Sigmoid colon (tissue), 4 donors: Measurements from ENCODE around the gene SAP30BP.

Experiments
- POLR2A ChIP-seq, 2 donors: fragments of 450-650 bp; IDR thresholded peaks; one replicate each; pipeline ENCODE4 v1.6.1; 2016; ENCODE audit warnings: antibody characterized with exemption in 2 of 2, mild to moderate bottlenecking in 2 of 2, moderate library complexity in 2 of 2
- POLR2AphosphoS5 ChIP-seq, 4 donors: sonication (generic); formaldehyde crosslinking; IDR thresholded peaks; one replicate each; pipeline ENCODE4 v1.6.1; 2017; ENCODE audit warnings: antibody characterized with exemption in 4 of 4
- TF ChIP-seq, protein P1 (sequence below), 4 experiments: fragments of 450-650 bp in 3 of 4; fragments of 200-600 bp in 1 of 4; IDR thresholded peaks; one replicate each; pipeline ENCODE4 v1.5.1; 2016 to 2019; ENCODE audit warnings: antibody characterized with exemption in 4 of 4, mild to moderate bottlenecking in 3 of 4, moderate library complexity in 2 of 4

DNA sequence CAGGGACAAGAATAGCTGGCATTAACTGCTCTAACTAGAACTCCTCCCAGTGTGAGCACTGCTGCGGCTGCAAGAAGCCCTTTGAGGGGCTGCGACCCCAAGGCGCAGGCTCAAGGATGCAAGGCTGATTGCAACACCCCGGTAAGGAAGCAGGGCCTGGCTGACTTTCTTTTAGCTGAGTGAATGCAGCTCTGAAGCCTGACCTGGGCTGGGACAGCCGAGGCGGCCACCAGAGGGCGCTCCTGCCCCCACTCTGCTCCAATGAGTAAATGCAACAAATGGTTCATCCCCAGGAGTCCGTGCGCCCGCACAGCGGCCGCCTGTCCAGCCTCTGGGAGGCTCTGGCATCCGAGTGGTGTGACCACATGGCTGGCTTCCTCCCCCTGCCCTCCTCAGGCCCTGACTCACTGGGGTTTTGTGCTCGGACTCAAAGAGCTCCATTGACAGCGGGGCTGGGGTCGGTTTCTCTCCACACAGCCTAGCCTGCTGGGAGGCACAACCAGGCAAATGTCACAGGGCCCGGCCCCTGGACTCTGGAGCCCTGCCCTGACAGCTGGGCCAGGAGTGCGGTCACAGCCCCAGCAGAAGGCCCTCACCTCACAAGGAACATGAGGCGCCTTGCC is 34.2 kb upstream of the SAP30BP start, which contains the start of gene SMIM5:
- TF ChIP-seq, protein P1, sequence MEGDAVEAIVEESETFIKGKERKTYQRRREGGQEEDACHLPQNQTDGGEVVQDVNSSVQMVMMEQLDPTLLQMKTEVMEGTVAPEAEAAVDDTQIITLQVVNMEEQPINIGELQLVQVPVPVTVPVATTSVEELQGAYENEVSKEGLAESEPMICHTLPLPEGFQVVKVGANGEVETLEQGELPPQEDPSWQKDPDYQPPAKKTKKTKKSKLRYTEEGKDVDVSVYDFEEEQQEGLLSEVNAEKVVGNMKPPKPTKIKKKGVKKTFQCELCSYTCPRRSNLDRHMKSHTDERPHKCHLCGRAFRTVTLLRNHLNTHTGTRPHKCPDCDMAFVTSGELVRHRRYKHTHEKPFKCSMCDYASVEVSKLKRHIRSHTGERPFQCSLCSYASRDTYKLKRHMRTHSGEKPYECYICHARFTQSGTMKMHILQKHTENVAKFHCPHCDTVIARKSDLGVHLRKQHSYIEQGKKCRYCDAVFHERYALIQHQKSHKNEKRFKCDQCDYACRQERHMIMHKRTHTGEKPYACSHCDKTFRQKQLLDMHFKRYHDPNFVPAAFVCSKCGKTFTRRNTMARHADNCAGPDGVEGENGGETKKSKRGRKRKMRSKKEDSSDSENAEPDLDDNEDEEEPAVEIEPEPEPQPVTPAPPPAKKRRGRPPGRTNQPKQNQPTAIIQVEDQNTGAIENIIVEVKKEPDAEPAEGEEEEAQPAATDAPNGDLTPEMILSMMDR (IDR thresholded peaks at IDR 0.05), result peak; percentile 58 to 93 (median 84)
- TF ChIP-seq POLR2A (IDR thresholded peaks at IDR 0.05), result no peak
- peak; percentile 32 to 60 (median 54) for TF ChIP-seq POLR2AphosphoS5 (IDR thresholded peaks at IDR 0.05)
